ENCODE results near the gene SLC25A11.

- no peak for TF ChIP-seq CTCF (IDR thresholded peaks at IDR 0.05)
- TF ChIP-seq POLR2A (IDR thresholded peaks at IDR 0.05) = peak in 1 of 3 donors; percentile 44
These were observed 10.4 kb upstream of the SLC25A11 start for GRCh38 chr17:4950075-4950745.
